IMR-90 (cell line): Measurements from ENCODE around the gene CYP3A4. TPM values are rescaled to one million over a fixed set of nuclear protein-coding genes. Genes with fewer than 3 reads are reported as not detected.

Source experiments
- ATAC-seq: fragments of 200-7000 bp; cut with Tn5 transposase; 2 replicates; pipeline ENCODE4 v1.9.1; 2020; ENCODE audit warnings: low read depth, mild to moderate bottlenecking, moderate library complexity
- BruUV-seq: library from RNA; stranded (reverse); fragments of 400-500 nt; replicated peaks from 2 replicates; lab custom pipeline; 2021; lab: Mats Ljungman, UMichigan
- CTCF ChIA-PET: fragments of 300-600 bp; formaldehyde crosslinking; extraction: SDS; loops from one replicate; lab custom pipeline; 2021; ENCODE audit warnings: antibody characterized with exemption; lab: Yijun Ruan, JAX
- POLR2A ChIA-PET: fragments of 300-600 bp; sonication (Branson Sonifier 250); formaldehyde crosslinking; loops from one replicate; lab custom pipeline; 2022; ENCODE audit warnings: antibody characterized with exemption; ENCODE audit not compliant: unreplicated experiment; lab: Charles Lee
- DNase-seq: peaks from one replicate; pipeline ENCODE4 v3.0.0; 2013
- H2AFZ ChIP-seq: replicated peaks from 2 replicates; pipeline ENCODE3; 2013; ENCODE audit warnings: low read length, mild to moderate bottlenecking; ENCODE audit not compliant: poor library complexity
- H2AK5ac ChIP-seq: 2 replicates; pipeline ENCODE4 v1.6.1; 2013; ENCODE audit warnings: low read depth, low read length, inconsistent platforms
- H2AK9ac ChIP-seq: replicated peaks from 2 replicates; pipeline ENCODE3; 2013; ENCODE audit warnings: mild to moderate bottlenecking, low read depth, low read length, moderate library complexity; ENCODE audit not compliant: poor library complexity
- H2BK120ac ChIP-seq: 2 replicates; pipeline ENCODE4 v1.6.1; 2013; ENCODE audit warnings: low read depth, low read length, inconsistent platforms
- H2BK15ac ChIP-seq: 3 replicates; pipeline ENCODE4 v1.6.1; 2013; ENCODE audit warnings: low read depth, low read length, inconsistent platforms
- H2BK20ac ChIP-seq: 2 replicates; pipeline ENCODE4 v1.6.1; 2013; ENCODE audit warnings: low read depth, mild to moderate bottlenecking, inconsistent platforms, low read length, moderate library complexity
- H2BK5ac ChIP-seq: 2 replicates; pipeline ENCODE4 v1.6.1; 2013; ENCODE audit warnings: mild to moderate bottlenecking, low read depth, low read length, inconsistent platforms; ENCODE audit not compliant: poor library complexity, severe bottlenecking
- H3K14ac ChIP-seq: replicated peaks from 2 replicates; pipeline ENCODE4 v1.6.1; 2013; ENCODE audit warnings: low read depth, low read length, inconsistent platforms
- H3K18ac ChIP-seq: 2 replicates; pipeline ENCODE4 v1.6.1; 2013; ENCODE audit warnings: low read depth, low read length, control low read depth
- H3K23ac ChIP-seq: 2 replicates; pipeline ENCODE4 v1.6.1; 2013; ENCODE audit warnings: low read depth, low read length, inconsistent platforms
- H3K27ac ChIP-seq: 2 replicates; pipeline ENCODE4 v1.5.1; 2013; ENCODE audit warnings: mild to moderate bottlenecking, control low read depth, low read length; ENCODE audit not compliant: insufficient read depth
- H3K27me3 ChIP-seq: 2 replicates; pipeline ENCODE4 v1.6.1; 2013; ENCODE audit warnings: low read length; ENCODE audit not compliant: control insufficient read depth, insufficient read depth
- H3K36me3 ChIP-seq: 2 replicates; pipeline ENCODE4 v1.6.1; 2013; ENCODE audit warnings: low read length, mixed read lengths; ENCODE audit not compliant: control insufficient read depth, insufficient read depth
- H3K4ac ChIP-seq: 2 replicates; pipeline ENCODE4 v1.6.1; 2013; ENCODE audit warnings: low read depth, low read length, inconsistent platforms
- H3K4me1 ChIP-seq: 2 replicates; pipeline ENCODE4 v1.6.1; 2013; ENCODE audit warnings: low read length, mixed read lengths; ENCODE audit not compliant: control insufficient read depth, insufficient read depth
- H3K4me2 ChIP-seq: 2 replicates; pipeline ENCODE4 v1.6.1; 2013; ENCODE audit warnings: low read depth, mild to moderate bottlenecking, control low read depth, low read length, moderate library complexity
- H3K4me3 ChIP-seq: 2 replicates; pipeline ENCODE4 v1.5.1; 2013; ENCODE audit warnings: low read depth, mild to moderate bottlenecking, control low read depth, low read length, moderate library complexity; ENCODE audit not compliant: insufficient read depth
- H3K56ac ChIP-seq: 2 replicates; pipeline ENCODE4 v1.6.1; 2013; ENCODE audit warnings: low read length, inconsistent platforms; ENCODE audit not compliant: insufficient read depth; ENCODE audit errors: extremely low read depth
- H3K79me1 ChIP-seq, 2 experiments: 2 replicates each; pipeline ENCODE4 v1.6.1; 2013; ENCODE audit warnings: low read length in 2 of 2, inconsistent platforms in 1 of 2, low read depth in 1 of 2
- H3K9ac ChIP-seq: 2 replicates; pipeline ENCODE4 v1.6.1; 2013; ENCODE audit warnings: low read depth, low read length, control low read depth
- H3K9me1 ChIP-seq: 2 replicates; pipeline ENCODE4 v1.6.1; 2013; ENCODE audit warnings: low read length, inconsistent platforms; ENCODE audit not compliant: insufficient read depth
- H3K9me3 ChIP-seq: 2 replicates; pipeline ENCODE4 v1.6.1; 2013; ENCODE audit warnings: low read length; ENCODE audit not compliant: control insufficient read depth, insufficient read depth
- H4K20me1 ChIP-seq: 2 replicates; pipeline ENCODE4 v1.6.1; 2013; ENCODE audit warnings: low read length, inconsistent platforms; ENCODE audit not compliant: insufficient read depth
- H4K5ac ChIP-seq: 2 replicates; pipeline ENCODE4 v1.6.1; 2013; ENCODE audit warnings: mild to moderate bottlenecking, low read depth, low read length, control low read depth
- H4K8ac ChIP-seq, 2 experiments: 2 replicates each; pipeline ENCODE4 v1.6.1; 2013; ENCODE audit warnings: low read depth in 2 of 2, low read length in 2 of 2, control low read depth in 1 of 2, inconsistent platforms in 1 of 2
- H4K91ac ChIP-seq: 2 replicates; pipeline ENCODE4 v1.6.1; 2013; ENCODE audit warnings: low read depth, low read length, inconsistent platforms; ENCODE audit not compliant: insufficient read depth
- BHLHE40 ChIP-seq: fragments of 150-350 bp; IDR thresholded peaks from 2 replicates; pipeline ENCODE4 v1.6.1; 2016; ENCODE audit warnings: mild to moderate bottlenecking, low read depth, low read length
- CEBPB ChIP-seq: IDR thresholded peaks from 2 replicates; pipeline ENCODE4 v1.6.1; 2012; ENCODE audit warnings: low read depth, low read length, improper control_type of control experiment
- CHD1 ChIP-seq: IDR thresholded peaks from 2 replicates; pipeline ENCODE4 v1.6.1; 2012; ENCODE audit warnings: low read depth, low read length, improper control_type of control experiment
- CTCF ChIP-seq: conservative IDR thresholded peaks from 2 replicates; pipeline ENCODE4 v1.5.1; 2012; ENCODE audit warnings: mild to moderate bottlenecking, low read depth, low read length, improper control_type of control experiment
- ELK1 ChIP-seq: fragments of 150-350 bp; IDR thresholded peaks from 2 replicates; pipeline ENCODE4 v1.6.1; 2016; ENCODE audit warnings: low read depth, mild to moderate bottlenecking, low read length, moderate library complexity, borderline replicate concordance
- FOS ChIP-seq: fragments of 150-350 bp; IDR thresholded peaks from 2 replicates; pipeline ENCODE4 v1.6.1; 2016; ENCODE audit warnings: low read depth, low read length
- MAFK ChIP-seq: IDR thresholded peaks from 2 replicates; pipeline ENCODE4 v1.6.1; 2012; ENCODE audit warnings: low read depth, low read length, improper control_type of control experiment
- MAZ ChIP-seq: IDR thresholded peaks from 2 replicates; pipeline ENCODE4 v1.6.1; 2012; ENCODE audit warnings: low read depth, mild to moderate bottlenecking, low read length, improper control_type of control experiment, moderate library complexity, borderline replicate concordance
- MXI1 ChIP-seq: IDR thresholded peaks from 2 replicates; pipeline ENCODE4 v1.6.1; 2012; ENCODE audit warnings: low read depth, mild to moderate bottlenecking, low read length, moderate library complexity, borderline replicate concordance
- NFE2L2 ChIP-seq: fragments of 150-350 bp; IDR thresholded peaks from 2 replicates; pipeline ENCODE4 v1.6.1; 2016; ENCODE audit warnings: low read depth, mild to moderate bottlenecking, low read length
- POLR2A ChIP-seq: IDR thresholded peaks from 2 replicates; pipeline ENCODE4 v1.6.1; 2012; ENCODE audit warnings: mild to moderate bottlenecking, low read depth, low read length
- RAD21 ChIP-seq: IDR thresholded peaks from 2 replicates; pipeline ENCODE4 v1.6.1; 2012; ENCODE audit warnings: low read length, improper control_type of control experiment
- RCOR1 ChIP-seq: IDR thresholded peaks from 2 replicates; pipeline ENCODE4 v1.6.1; 2012; ENCODE audit warnings: mild to moderate bottlenecking, low read length, improper control_type of control experiment; ENCODE audit not compliant: insufficient replicate concordance
- RFX5 ChIP-seq: IDR thresholded peaks from 2 replicates; pipeline ENCODE4 v1.8.0; 2012; ENCODE audit warnings: low read depth, mild to moderate bottlenecking, low read length, moderate library complexity
- SMC3 ChIP-seq: fragments of 150-350 bp; IDR thresholded peaks from 2 replicates; pipeline ENCODE4 v1.6.1; 2016; ENCODE audit warnings: low read depth, mild to moderate bottlenecking, antibody characterized with exemption, low read length, moderate library complexity
- USF2 ChIP-seq: fragments of 150-350 bp; IDR thresholded peaks from 2 replicates; pipeline ENCODE4 v1.6.1; 2017; ENCODE audit warnings: mild to moderate bottlenecking, antibody characterized with exemption, low read length, low read depth
- WGBS, 2 experiments: methylation state at CpG; one replicate each; pipeline versions ENCODE4 v1.1.5 to v1.1.7; 2013; ENCODE audit warnings: missing lambda C conversion rate in 2 of 2; ENCODE audit not compliant: insufficient read length in 1 of 2; ENCODE audit errors: extremely low coverage in 2 of 2; 5-methylcytosine and 5-hydroxymethylcytosine counted together
- dilution Hi-C: fragments of 300-500 bp; cut with HindIII; formaldehyde crosslinking; loops from one replicate; pipeline ENCODE4 v1.14.3; 2018; ENCODE audit warnings: low sequenced_read_pairs; ENCODE audit not compliant: unreplicated experiment
- in situ Hi-C: fragments of 300-500 bp; cut with MboI; formaldehyde crosslinking; loops from 3 replicates; pipeline ENCODE4 v1.14.3; 2019; ENCODE audit warnings: low sequenced_read_pairs, inconsistent platforms, mixed read lengths
- intact Hi-C: fragments of 100-400 bp; cut with micrococcal nuclease; formaldehyde crosslinking; loops from 2 replicates; pipeline ENCODE4 v1.10.0; 2022
- polyA plus RNA-seq, 3 experiments: library from polyadenylated mRNA; depleted of rRNA; stranded (reverse); fragments of >200 nt; gene quantifications; 2 replicates each; pipeline ENCODE4 v1.2.3, GENCODE V29; 2012; ENCODE audit warnings: low replicate concordance in 1 of 3
- total RNA-seq: library from RNA; depleted of rRNA; stranded (reverse); fragments of >200 nt; gene quantifications from 2 replicates; pipeline ENCODE4 v1.2.3, GENCODE V29; 2012

The CYP3A4 gene
- total and polyA plus RNA-seq, 2 of the 4 experiments (the other 2 are of a cell fraction) = not detected

- H4K5ac ChIP-seq = no peak overlapping the region
- dilution Hi-C loops = no loop called here
- no peaks in the 10 kb centered on the region for H3K9me3 ChIP-seq
- DNase-seq = no peak
- H2AFZ ChIP-seq = no peak overlapping the region
- no TSS peak for BruUV-seq
- no peak overlapping the region for H4K91ac ChIP-seq
- H3K56ac ChIP-seq = no peak overlapping the region
- WGBS, 2 experiments = 20% methylated on average over 1 of the region's 4 CpGs; no CpG with 5 or more reads in 1 of the 2 experiments
- H3K9ac ChIP-seq = no peak overlapping the region
- peaks cover 3% of the 10 kb centered on the region; the same call in 1 of the 2 replicates for H3K27me3 ChIP-seq
- no peaks in the 10 kb centered on the region for H3K79me1 ChIP-seq
- no peaks in the 10 kb centered on the region for H3K4me1 ChIP-seq
- no peak overlapping the region for H3K4ac ChIP-seq
- CTCF ChIA-PET = no interaction called here
- intact Hi-C loops = no loop called here
- no peak overlapping the region for H2BK20ac ChIP-seq
- H4K8ac ChIP-seq = no peak overlapping the region
- POLR2A ChIA-PET = no interaction called here
- H4K20me1 ChIP-seq = no peaks in the 10 kb centered on the region
- H2BK5ac ChIP-seq = no peak overlapping the region
- H2AK9ac ChIP-seq = no peak overlapping the region
- H3K36me3 ChIP-seq = no peaks in the 10 kb centered on the region
- in situ Hi-C loops = no loop called here
- no peak overlapping the region for H3K14ac ChIP-seq
- H3K23ac ChIP-seq = no peak overlapping the region
- no peaks in the 10 kb centered on the region for H3K9me1 ChIP-seq
- no peak overlapping the region for H3K4me2 ChIP-seq
- H3K4me3 ChIP-seq = no peak overlapping the region
- H2AK5ac ChIP-seq = no peak overlapping the region
- no peak overlapping the region for H2BK120ac ChIP-seq
- no peak overlapping the region for H3K18ac ChIP-seq
- TF ChIP-seq MAFK (no peak), FOS (no peak), SMC3 (no peak), RFX5 (no peak), MXI1 (no peak), ELK1 (no peak), CTCF (no peak), NFE2L2 (no peak), RAD21 (no peak), POLR2A (no peak), BHLHE40 (no peak), USF2 (no peak), CEBPB (no peak), CHD1 (no peak), RCOR1 (no peak), MAZ (no peak)
- H2BK15ac ChIP-seq = no peak overlapping the region
- H3K27ac ChIP-seq = no peak overlapping the region
- ATAC-seq = no peak
These were observed 41.1 kb downstream of the CYP3A4 start for GRCh38 chr7:99742737-99743394.
